SK-N-SH treated with all-trans-retinoic acid at 6 μM for 48 hours (cell line): ENCODE data around the gene PREP.

Experiments
- ATAC-seq: fragments of 200-7000 bp; cut with Tn5 transposase; 3 replicates; pipeline ENCODE4 v1.9.1; 2020; ENCODE audit warnings: mild to moderate bottlenecking, moderate library complexity
- ARNTL ChIP-seq: fragments of 450-650 bp; formaldehyde crosslinking; IDR thresholded peaks from 2 replicates; pipeline ENCODE4 v1.5.0; 2020; ENCODE audit warnings: low read depth, mild to moderate bottlenecking, moderate library complexity, borderline replicate concordance
- BACH2 ChIP-seq: fragments of 250-450 bp; sonication (Bioruptor Pico); IDR thresholded peaks from 2 replicates; pipeline ENCODE4 v1.9.0; 2021; ENCODE audit warnings: mild to moderate bottlenecking, borderline replicate concordance
- CREB5 ChIP-seq: fragments of 250-450 bp; sonication (Bioruptor Pico); IDR thresholded peaks from 2 replicates; pipeline ENCODE4 v1.5.1; 2020; ENCODE audit warnings: low read depth, mild to moderate bottlenecking, moderate library complexity
- CSDC2 ChIP-seq: fragments of 250-450 bp; sonication (Bioruptor Pico); IDR thresholded peaks from 2 replicates; pipeline ENCODE4 v1.5.0; 2020; ENCODE audit warnings: mild to moderate bottlenecking, moderate library complexity
- CSRNP3 ChIP-seq: fragments of 250-450 bp; sonication (Bioruptor Pico); IDR thresholded peaks from 2 replicates; pipeline ENCODE4 v1.5.1; 2021; ENCODE audit warnings: mild to moderate bottlenecking, moderate library complexity
- ESRRG ChIP-seq: fragments of 250-450 bp; sonication (Bioruptor Pico); IDR thresholded peaks from 2 replicates; pipeline ENCODE4 v1.6.1; 2021; ENCODE audit warnings: mild to moderate bottlenecking
- GLIS3 ChIP-seq: fragments of 250-450 bp; sonication (Bioruptor Pico); IDR thresholded peaks from 2 replicates; pipeline ENCODE4 v1.5.0; 2020; ENCODE audit warnings: mild to moderate bottlenecking, moderate library complexity
- ISL1 ChIP-seq: fragments of 250-450 bp; sonication (Bioruptor Pico); IDR thresholded peaks from 2 replicates; pipeline ENCODE4 v2.1.2; 2022; ENCODE audit warnings: mild to moderate bottlenecking, moderate library complexity
- OSR1 ChIP-seq: fragments of 250-450 bp; sonication (Bioruptor Pico); IDR thresholded peaks from 2 replicates; pipeline ENCODE4 v1.8.0; 2022; ENCODE audit warnings: moderate library complexity, mild to moderate bottlenecking, inconsistent platforms
- PATZ1 ChIP-seq: fragments of 250-450 bp; sonication (Bioruptor Pico); IDR thresholded peaks from 2 replicates; pipeline ENCODE4 v1.8.0; 2020; ENCODE audit warnings: mild to moderate bottlenecking, moderate library complexity, borderline replicate concordance
- POU6F1 ChIP-seq: fragments of 250-450 bp; sonication (Bioruptor Pico); IDR thresholded peaks from 2 replicates; pipeline ENCODE4 v1.8.0; 2021; ENCODE audit warnings: low read depth, mild to moderate bottlenecking, moderate library complexity, borderline replicate concordance
- PPARA ChIP-seq: fragments of 250-450 bp; sonication (Bioruptor Pico); IDR thresholded peaks from 2 replicates; pipeline ENCODE4 v1.5.0; 2020; ENCODE audit warnings: mild to moderate bottlenecking, borderline replicate concordance
- TCF4 ChIP-seq: fragments of 250-450 bp; sonication (Bioruptor Pico); IDR thresholded peaks from 2 replicates; pipeline ENCODE4 v1.8.0; 2021; ENCODE audit warnings: mild to moderate bottlenecking, moderate library complexity, borderline replicate concordance
- TOX ChIP-seq: fragments of 250-450 bp; sonication (Bioruptor Pico); IDR thresholded peaks from 2 replicates; pipeline ENCODE4 v1.8.0; 2021; ENCODE audit warnings: mild to moderate bottlenecking, moderate library complexity, borderline replicate concordance
- TSHZ2 ChIP-seq: fragments of 250-450 bp; sonication (Bioruptor Pico); IDR thresholded peaks from 2 replicates; pipeline ENCODE4 v1.5.0; 2020; ENCODE audit warnings: mild to moderate bottlenecking, moderate library complexity
- ZC3H10 ChIP-seq: fragments of 250-450 bp; sonication (Bioruptor Pico); IDR thresholded peaks from 2 replicates; pipeline ENCODE4 v1.5.1; 2021; ENCODE audit warnings: mild to moderate bottlenecking, moderate library complexity
- ZFP3 ChIP-seq: fragments of 250-450 bp; sonication (Bioruptor Pico); IDR thresholded peaks from 2 replicates; pipeline ENCODE4 v1.5.0; 2020; ENCODE audit warnings: mild to moderate bottlenecking, moderate library complexity
- ZFP30 ChIP-seq: fragments of 450-650 bp; formaldehyde crosslinking; IDR thresholded peaks from 2 replicates; pipeline ENCODE4 v1.5.0; 2022; ENCODE audit warnings: mild to moderate bottlenecking, moderate library complexity
- ZNF565 ChIP-seq: fragments of 450-650 bp; formaldehyde crosslinking; conservative IDR thresholded peaks from 2 replicates; pipeline ENCODE4 v1.5.0; 2020; ENCODE audit warnings: low read depth, mild to moderate bottlenecking, moderate library complexity
- ZNF70 ChIP-seq: fragments of 450-650 bp; formaldehyde crosslinking; IDR thresholded peaks from 2 replicates; pipeline ENCODE4 v1.5.0; 2020; ENCODE audit warnings: mild to moderate bottlenecking, moderate library complexity
- ZNF8 ChIP-seq: fragments of 450-650 bp; formaldehyde crosslinking; IDR thresholded peaks from 2 replicates; pipeline ENCODE4 v1.5.0; 2020; ENCODE audit warnings: mild to moderate bottlenecking, moderate library complexity

The PREP gene

GRCh38 chr6:105336986-105337385, 65.9 kb downstream of the PREP start:
- no peak for TF ChIP-seq OSR1 (CRISPR knock-in tag)
- no peak for TF ChIP-seq CSDC2 (CRISPR knock-in tag)
- TF ChIP-seq POU6F1 (CRISPR knock-in tag), result no peak
- TF ChIP-seq CSRNP3 (CRISPR knock-in tag), result no peak
- TF ChIP-seq ARNTL (CRISPR knock-in tag), result no peak
- no peak for TF ChIP-seq PATZ1 (CRISPR knock-in tag)
- TF ChIP-seq GLIS3 (CRISPR knock-in tag), result no peak
- no peak for TF ChIP-seq CREB5 (CRISPR knock-in tag)
- TF ChIP-seq ZFP3 (CRISPR knock-in tag), result no peak
- no peak for TF ChIP-seq TCF4 (CRISPR knock-in tag)
- TF ChIP-seq TOX, result no peak
- no peak for TF ChIP-seq ZFP30 (CRISPR knock-in tag)
- no peak for TF ChIP-seq ISL1 (CRISPR knock-in tag)
- TF ChIP-seq ZNF70 (CRISPR knock-in tag), result no peak
- no peak for TF ChIP-seq ZNF565 (CRISPR knock-in tag)
- no peak for TF ChIP-seq ZNF8 (CRISPR knock-in tag)
- ATAC-seq, result no peak

- no peak for ATAC-seq
- no peak for TF ChIP-seq ZNF8 (CRISPR knock-in tag)
- no peak for TF ChIP-seq ZNF70 (CRISPR knock-in tag)
- no peak for TF ChIP-seq TSHZ2 (CRISPR knock-in tag)
- no peak for TF ChIP-seq PPARA (CRISPR knock-in tag)
- TF ChIP-seq GLIS3 (CRISPR knock-in tag), result no peak
- no peak for TF ChIP-seq BACH2
- no peak for TF ChIP-seq CSRNP3 (CRISPR knock-in tag)
- TF ChIP-seq ESRRG (CRISPR knock-in tag), result no peak
- TF ChIP-seq ZFP30 (CRISPR knock-in tag), result no peak
- no peak for TF ChIP-seq TCF4 (CRISPR knock-in tag)
Measured at GRCh38 chr6:105332576-105332975, 70.3 kb downstream of the PREP start.

GRCh38 chr6:105331927-105332326, 71.0 kb downstream of the PREP start:
- ATAC-seq, result no peak
- TF ChIP-seq ZNF70 (CRISPR knock-in tag) (no peak), ISL1 (CRISPR knock-in tag) (no peak), CSRNP3 (CRISPR knock-in tag) (no peak), PPARA (CRISPR knock-in tag) (no peak), ZFP3 (CRISPR knock-in tag) (no peak), ZNF565 (CRISPR knock-in tag) (no peak), ZC3H10 (CRISPR knock-in tag) (no peak), ZNF8 (CRISPR knock-in tag) (no peak), OSR1 (CRISPR knock-in tag) (no peak), TSHZ2 (CRISPR knock-in tag) (no peak), ZFP30 (CRISPR knock-in tag) (no peak)
